ENCODE results near the gene ABCA3.

The ABCA3 gene

DNA sequence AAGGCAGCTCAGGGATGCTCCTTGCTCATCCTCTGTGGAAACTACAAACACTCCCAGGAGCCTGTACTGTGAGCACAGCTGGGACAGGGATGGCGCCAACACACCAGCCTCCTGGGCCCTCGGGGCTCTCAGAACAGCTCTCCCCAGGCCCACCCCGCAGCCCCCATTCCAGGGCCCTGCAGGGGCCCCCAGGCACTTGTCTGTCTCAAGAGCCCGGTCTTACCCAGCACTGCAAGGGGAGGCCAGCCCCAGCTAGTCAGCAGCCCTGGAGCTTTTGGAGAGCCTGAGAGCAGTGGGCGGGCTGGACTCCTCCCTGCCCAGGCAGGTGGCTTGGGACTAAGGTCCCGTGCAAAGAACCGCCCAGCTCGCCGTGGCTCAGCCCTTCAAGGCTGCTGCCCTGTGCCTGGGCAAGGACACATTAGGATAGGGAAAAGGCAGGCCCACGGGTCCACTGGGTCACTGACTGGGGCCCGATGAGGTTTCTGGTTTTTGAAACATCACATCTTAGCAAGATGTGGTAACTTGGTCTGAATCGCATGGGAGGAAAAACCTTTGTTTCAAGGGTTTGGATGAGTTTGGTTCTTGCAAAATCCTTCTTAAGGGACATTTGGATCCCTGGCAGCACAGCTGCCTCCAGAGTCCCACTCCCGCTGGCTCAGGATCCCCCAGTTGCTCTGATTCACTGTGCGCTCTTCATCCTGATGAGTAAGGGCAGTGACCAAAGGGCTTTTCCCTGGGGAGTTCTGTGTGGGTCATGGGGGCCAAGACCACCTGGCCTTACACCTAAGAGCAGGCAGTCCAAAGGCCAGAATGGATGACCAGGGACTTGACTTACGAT lies 101.5 kb downstream of the ABCA3 start:
- H4K20me1 ChIP-seq (ENCODE audit: insufficient read depth, low read length) = no peaks in the 10 kb centered on the region
- no peak overlapping the region for H2AFZ ChIP-seq (ENCODE audit: low read length)
- TF ChIP-seq, protein P1, sequence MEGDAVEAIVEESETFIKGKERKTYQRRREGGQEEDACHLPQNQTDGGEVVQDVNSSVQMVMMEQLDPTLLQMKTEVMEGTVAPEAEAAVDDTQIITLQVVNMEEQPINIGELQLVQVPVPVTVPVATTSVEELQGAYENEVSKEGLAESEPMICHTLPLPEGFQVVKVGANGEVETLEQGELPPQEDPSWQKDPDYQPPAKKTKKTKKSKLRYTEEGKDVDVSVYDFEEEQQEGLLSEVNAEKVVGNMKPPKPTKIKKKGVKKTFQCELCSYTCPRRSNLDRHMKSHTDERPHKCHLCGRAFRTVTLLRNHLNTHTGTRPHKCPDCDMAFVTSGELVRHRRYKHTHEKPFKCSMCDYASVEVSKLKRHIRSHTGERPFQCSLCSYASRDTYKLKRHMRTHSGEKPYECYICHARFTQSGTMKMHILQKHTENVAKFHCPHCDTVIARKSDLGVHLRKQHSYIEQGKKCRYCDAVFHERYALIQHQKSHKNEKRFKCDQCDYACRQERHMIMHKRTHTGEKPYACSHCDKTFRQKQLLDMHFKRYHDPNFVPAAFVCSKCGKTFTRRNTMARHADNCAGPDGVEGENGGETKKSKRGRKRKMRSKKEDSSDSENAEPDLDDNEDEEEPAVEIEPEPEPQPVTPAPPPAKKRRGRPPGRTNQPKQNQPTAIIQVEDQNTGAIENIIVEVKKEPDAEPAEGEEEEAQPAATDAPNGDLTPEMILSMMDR (IDR thresholded peaks at IDR 0.05; ENCODE audit: low read length) = no peak
- no peak for TF ChIP-seq EZH2 (IDR thresholded peaks at IDR 0.05; ENCODE audit: borderline replicate concordance, low read length)
- no peak overlapping the region for H3K4me2 ChIP-seq (ENCODE audit: low read length)
- no peaks in the 10 kb centered on the region for H3K4me1 ChIP-seq (ENCODE audit: insufficient read depth, low read length, severe bottlenecking)
- H3K9me3 ChIP-seq (ENCODE audit: low read length) = no peaks in the 10 kb centered on the region
- H3K36me3 ChIP-seq (ENCODE audit: insufficient read depth, low read length) = peaks cover 71% of the 10 kb centered on the region
- H3K4me3 ChIP-seq (ENCODE audit: low read depth, low read length, poor library complexity, severe bottlenecking) = no peak overlapping the region
- no peaks in the 10 kb centered on the region for H3K27me3 ChIP-seq (ENCODE audit: insufficient read depth, low read length)
- H3K9me2 ChIP-seq (ENCODE audit: low read depth, low read length) = no peaks in the 10 kb centered on the region
- H3K9ac ChIP-seq (ENCODE audit: low read length) = no peak overlapping the region
- no peaks in the 10 kb centered on the region for H3K79me2 ChIP-seq (ENCODE audit: insufficient read depth, low read length)
- H3F3A ChIP-seq (ENCODE audit: insufficient read depth, low read length) = 0 out of 2 replicates have a peak, but pooled peaks cover 3% of the 10 kb centered on the region
- H3K27ac ChIP-seq (ENCODE audit: low read depth, low read length, poor library complexity, severe bottlenecking) = no peak overlapping the region

- H3F3A ChIP-seq (ENCODE audit: insufficient read depth, low read length) = 0 out of 2 replicates have a peak, but pooled peaks cover 3% of the 10 kb centered on the region
- no peak overlapping the region for H2AFZ ChIP-seq (ENCODE audit: low read length)
- H3K36me3 ChIP-seq (ENCODE audit: insufficient read depth, low read length) = peaks cover 71% of the 10 kb centered on the region
- no peaks in the 10 kb centered on the region for H3K27me3 ChIP-seq (ENCODE audit: insufficient read depth, low read length)
- H3K27ac ChIP-seq (ENCODE audit: low read depth, low read length, poor library complexity, severe bottlenecking) = no peak overlapping the region
- H3K4me2 ChIP-seq (ENCODE audit: low read length) = no peak overlapping the region
- H3K9me3 ChIP-seq (ENCODE audit: low read length) = no peaks in the 10 kb centered on the region
- H3K9ac ChIP-seq (ENCODE audit: low read length) = no peak overlapping the region
- H3K79me2 ChIP-seq (ENCODE audit: insufficient read depth, low read length) = no peaks in the 10 kb centered on the region
- H3K4me3 ChIP-seq (ENCODE audit: low read depth, low read length, poor library complexity, severe bottlenecking) = no peak overlapping the region
- no peaks in the 10 kb centered on the region for H3K9me2 ChIP-seq (ENCODE audit: low read depth, low read length)
- H3K4me1 ChIP-seq (ENCODE audit: insufficient read depth, low read length, severe bottlenecking) = no peaks in the 10 kb centered on the region
- H4K20me1 ChIP-seq (ENCODE audit: insufficient read depth, low read length) = no peaks in the 10 kb centered on the region
- TF ChIP-seq EZH2 (IDR thresholded peaks at IDR 0.05; ENCODE audit: borderline replicate concordance, low read length) = no peak
- TF ChIP-seq, protein P1 (IDR thresholded peaks at IDR 0.05; ENCODE audit: low read length) = no peak
Measured at GRCh38 chr16:2238150-2238837, 102.2 kb downstream of the ABCA3 start.

- H3K27me3 ChIP-seq (ENCODE audit: insufficient read depth, low read length) = no peaks in the 10 kb centered on the region
- no peaks in the 10 kb centered on the region for H3K79me2 ChIP-seq (ENCODE audit: insufficient read depth, low read length)
- H4K20me1 ChIP-seq (ENCODE audit: insufficient read depth, low read length) = no peaks in the 10 kb centered on the region
- no peaks in the 10 kb centered on the region for H3K9me3 ChIP-seq (ENCODE audit: low read length)
- H3F3A ChIP-seq (ENCODE audit: insufficient read depth, low read length) = 0 out of 2 replicates have a peak, but pooled peaks cover 3% of the 10 kb centered on the region
- H2AFZ ChIP-seq (ENCODE audit: low read length) = no peak overlapping the region
- no peak for TF ChIP-seq EZH2 (IDR thresholded peaks at IDR 0.05; ENCODE audit: borderline replicate concordance, low read length)
- TF ChIP-seq, protein P1 (IDR thresholded peaks at IDR 0.05; ENCODE audit: low read length) = no peak
- no peak overlapping the region for H3K27ac ChIP-seq (ENCODE audit: low read depth, low read length, poor library complexity, severe bottlenecking)
- peaks cover 71% of the 10 kb centered on the region for H3K36me3 ChIP-seq (ENCODE audit: insufficient read depth, low read length)
- H3K4me2 ChIP-seq (ENCODE audit: low read length) = no peak overlapping the region
- no peak overlapping the region for H3K9ac ChIP-seq (ENCODE audit: low read length)
- H3K9me2 ChIP-seq (ENCODE audit: low read depth, low read length) = no peaks in the 10 kb centered on the region
- H3K4me3 ChIP-seq (ENCODE audit: low read depth, low read length, poor library complexity, severe bottlenecking) = no peak overlapping the region
- no peaks in the 10 kb centered on the region for H3K4me1 ChIP-seq (ENCODE audit: insufficient read depth, low read length, severe bottlenecking)
Measured at GRCh38 chr16:2237493-2238149, 102.9 kb downstream of the ABCA3 start.

Measured in OCI-LY1 (cell line).